GM21825 (cell line): ENCODE measurements around the gene SMAP1.

ENCODE experiments used
- ATAC-seq: cut with Tn5 transposase; IDR thresholded peaks from one replicate; pipeline ENCODE4 v1.9.1; 2021; ENCODE audit warnings: mild to moderate bottlenecking, moderate library complexity; ENCODE audit not compliant: unreplicated experiment

SMAP1 gene

DNA sequence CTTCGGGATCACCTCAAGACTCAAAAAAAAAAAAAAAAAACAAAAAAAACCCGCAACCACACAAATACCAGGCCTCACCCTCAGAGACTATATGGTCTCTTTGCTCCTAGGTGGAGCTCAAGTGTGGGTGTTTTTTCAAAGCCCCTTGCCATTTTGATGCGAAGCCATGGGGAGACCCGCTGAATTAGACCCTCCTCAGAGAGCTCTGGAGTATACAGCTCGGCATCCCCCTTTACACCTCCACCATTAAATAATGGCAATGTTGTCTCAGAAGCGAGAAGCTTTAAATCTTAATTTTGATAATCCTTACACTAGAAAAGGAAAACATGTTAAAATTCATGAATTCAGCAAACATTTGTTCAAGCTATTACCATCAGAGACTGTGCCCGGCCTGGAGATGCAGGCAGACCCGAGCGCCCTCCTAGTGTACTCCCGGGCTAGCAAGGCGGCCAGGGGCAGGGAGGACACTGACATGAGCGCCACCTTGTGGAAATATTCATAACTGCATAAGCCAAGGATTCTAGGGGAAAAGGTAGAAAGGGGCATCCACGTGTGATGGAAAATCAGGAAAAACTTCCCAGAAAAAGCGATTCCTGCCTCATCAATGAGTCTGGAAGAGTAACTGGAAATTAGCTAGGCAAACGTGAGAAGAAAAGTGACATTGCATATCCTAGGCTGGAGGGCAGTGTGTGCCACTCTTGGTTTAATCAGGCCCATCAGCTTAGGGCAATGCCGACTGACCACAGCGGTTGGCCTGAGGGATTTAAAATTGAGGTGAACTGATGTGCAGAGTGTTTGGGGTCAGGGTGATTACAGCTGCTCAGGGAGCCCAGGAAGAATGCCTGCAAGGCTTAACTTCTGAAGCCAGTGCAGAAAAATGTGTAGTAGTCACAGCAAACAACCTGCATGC lies 216.6 kb downstream of the SMAP1 start:
- no peak for ATAC-seq

GRCh38 chr6:70886071-70886470 lies 218.4 kb downstream of the SMAP1 start:
- no peak for ATAC-seq

DNA sequence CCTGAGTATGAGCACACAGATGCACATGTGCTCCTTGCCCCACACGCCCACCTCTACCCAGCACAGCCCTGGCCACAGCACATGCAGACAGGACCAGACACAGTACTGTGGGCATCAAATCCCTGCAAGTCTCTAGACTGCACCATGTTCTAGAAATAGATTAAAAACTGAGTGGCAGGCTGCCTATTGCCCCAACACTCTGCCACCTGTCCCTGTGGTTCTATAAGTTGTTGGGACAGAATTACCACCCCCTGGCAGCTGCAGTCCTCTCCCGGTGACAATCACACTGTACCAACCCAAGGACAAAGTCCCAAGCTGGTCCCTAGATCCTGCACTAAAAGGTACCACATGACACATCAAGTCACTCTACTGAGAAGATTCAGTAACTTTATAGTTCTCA lies 219.0 kb downstream of the SMAP1 start:
- ATAC-seq, result no peak

- ATAC-seq, result no peak
Observed at GRCh38 chr6:70889270-70889669, 221.6 kb downstream of the SMAP1 start.

DNA sequence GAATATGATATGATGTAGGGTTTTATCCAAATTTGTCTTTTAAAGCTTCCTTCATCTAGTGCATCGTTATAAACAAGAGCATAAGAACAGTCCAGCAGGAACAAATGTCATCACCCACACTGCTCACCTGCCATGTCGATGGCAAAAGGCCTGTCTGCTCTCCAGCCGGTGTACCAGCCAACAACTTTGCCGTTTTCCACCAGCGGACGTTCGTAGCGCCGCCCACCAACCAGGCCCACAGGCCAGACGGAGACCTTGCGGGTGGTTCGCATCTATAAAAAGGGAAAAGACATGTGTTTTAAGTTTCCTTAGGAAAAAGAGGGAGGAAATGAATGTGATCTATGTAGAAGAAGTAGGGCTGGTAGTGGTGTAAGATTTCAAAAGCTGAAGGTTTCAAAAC lies 226.3 kb downstream of the SMAP1 start:
- no peak for ATAC-seq

DNA sequence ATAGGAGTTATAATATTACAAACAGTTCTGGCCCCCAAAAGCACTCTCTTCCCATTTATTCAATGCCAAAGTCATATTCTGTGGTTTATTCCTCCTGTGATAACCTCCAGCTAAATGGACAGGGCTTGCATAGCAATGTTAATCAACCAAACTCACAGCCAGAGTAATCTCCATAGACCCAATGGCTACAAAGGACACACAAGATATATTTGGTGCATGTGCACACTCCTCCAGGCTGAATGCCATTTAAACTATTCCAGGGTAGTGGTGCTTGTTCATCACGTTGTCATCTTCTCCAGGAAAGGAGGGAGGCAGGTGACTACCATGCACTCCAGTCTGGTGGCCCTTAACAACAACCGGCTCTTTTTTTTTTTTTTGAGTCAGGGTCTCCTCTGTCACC lies 232.4 kb downstream of the SMAP1 start:
- ATAC-seq, result no peak

GRCh38 chr6:70901324-70901723 lies 233.6 kb downstream of the SMAP1 start:
- no peak for ATAC-seq

GRCh38 chr6:70903665-70904452 lies 236.2 kb downstream of the SMAP1 start:
- no peak for ATAC-seq

DNA sequence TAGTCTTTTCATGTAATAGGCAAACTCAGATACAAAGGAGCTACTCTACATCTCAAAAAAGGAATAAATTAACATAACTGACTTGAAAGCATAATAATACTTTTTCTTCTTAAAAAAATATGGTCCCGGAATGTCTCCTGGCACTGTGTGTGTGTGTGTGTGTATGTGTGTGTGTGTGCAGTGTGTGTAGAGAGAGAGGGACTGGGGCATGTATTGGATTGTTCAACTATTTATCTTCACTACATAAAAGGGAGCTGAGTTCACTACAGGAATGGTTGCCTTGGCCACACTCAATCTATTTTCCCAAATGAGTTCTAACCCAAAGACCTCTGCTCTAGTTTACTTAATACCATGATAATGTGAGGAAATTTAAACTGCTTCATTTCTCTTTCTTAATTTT lies 238.1 kb downstream of the SMAP1 start:
- no peak for ATAC-seq
